Activated CD4-positive, CD25-positive, alpha-beta regulatory T cell (primary cell): ENCODE results near the gene SLC13A4.

Experiments
- DNase-seq, 4 experiments: peaks; one replicate each; lab custom pipeline; 2025; lab: John Stamatoyannopoulos, UW

Gene SLC13A4

GRCh38 chr7:135718794-135719437 lies 9.1 kb downstream of the SLC13A4 start:
- no peak for DNase-seq

- DNase-seq, result no peak
These were observed 9.8 kb downstream of the SLC13A4 start for GRCh38 chr7:135718219-135718618.

GRCh38 chr7:135717693-135718092 lies 10.3 kb downstream of the SLC13A4 start:
- DNase-seq, result no peak

- no peak for DNase-seq
These were observed 11.2 kb downstream of the SLC13A4 start for GRCh38 chr7:135716677-135717238.

GRCh38 chr7:135715673-135716072 lies 12.3 kb downstream of the SLC13A4 start:
- no peak for DNase-seq

GRCh38 chr7:135715055-135715522 lies 12.9 kb downstream of the SLC13A4 start:
- DNase-seq, result no peak

GRCh38 chr7:135714534-135715009 lies 13.4 kb downstream of the SLC13A4 start:
- no peak for DNase-seq

GRCh38 chr7:135713836-135714470 lies 14.0 kb downstream of the SLC13A4 start:
- DNase-seq, result no peak

- no peak for DNase-seq
These were observed 15.2 kb downstream of the SLC13A4 start for GRCh38 chr7:135712796-135713195.

- DNase-seq, result no peak
These were observed 15.7 kb downstream of the SLC13A4 start for GRCh38 chr7:135712182-135712782.

- DNase-seq, result no peak
These were observed 16.9 kb downstream of the SLC13A4 start for GRCh38 chr7:135711139-135711469.

- DNase-seq, result no peak
These were observed 17.4 kb downstream of the SLC13A4 start for GRCh38 chr7:135710417-135711138.

GRCh38 chr7:135709508-135709907 lies 18.5 kb downstream of the SLC13A4 start:
- DNase-seq, result no peak

- no peak for DNase-seq
These were observed 19.9 kb downstream of the SLC13A4 start for GRCh38 chr7:135708041-135708440.

GRCh38 chr7:135707570-135707966 lies 20.4 kb downstream of the SLC13A4 start:
- DNase-seq, result no peak

GRCh38 chr7:135706858-135707569 lies 21.0 kb downstream of the SLC13A4 start:
- DNase-seq, result no peak

GRCh38 chr7:135706038-135706742 lies 21.8 kb downstream of the SLC13A4 start:
- no peak for DNase-seq

GRCh38 chr7:135704698-135705097 lies 23.3 kb downstream of the SLC13A4 start:
- DNase-seq, result no peak

GRCh38 chr7:135704074-135704473 lies 23.9 kb downstream of the SLC13A4 start:
- no peak for DNase-seq

- DNase-seq, result no peak
These were observed 30.5 kb downstream of the SLC13A4 start for GRCh38 chr7:135697276-135698049.
